Activated CD8-positive, alpha-beta memory T cell treated with anti-CD3 and anti-CD28 coated beads for 24 hours (primary cell): ENCODE measurements around the gene TUBG2.

Experiments
- DNase-seq: peaks from one replicate; pipeline ENCODE4 v3.0.0-alpha.2; 2020

Gene TUBG2

GRCh38 chr17:42677921-42678781 is 19.1 kb downstream of the TUBG2 start:
- DNase-seq: peak; percentile 94

DNA sequence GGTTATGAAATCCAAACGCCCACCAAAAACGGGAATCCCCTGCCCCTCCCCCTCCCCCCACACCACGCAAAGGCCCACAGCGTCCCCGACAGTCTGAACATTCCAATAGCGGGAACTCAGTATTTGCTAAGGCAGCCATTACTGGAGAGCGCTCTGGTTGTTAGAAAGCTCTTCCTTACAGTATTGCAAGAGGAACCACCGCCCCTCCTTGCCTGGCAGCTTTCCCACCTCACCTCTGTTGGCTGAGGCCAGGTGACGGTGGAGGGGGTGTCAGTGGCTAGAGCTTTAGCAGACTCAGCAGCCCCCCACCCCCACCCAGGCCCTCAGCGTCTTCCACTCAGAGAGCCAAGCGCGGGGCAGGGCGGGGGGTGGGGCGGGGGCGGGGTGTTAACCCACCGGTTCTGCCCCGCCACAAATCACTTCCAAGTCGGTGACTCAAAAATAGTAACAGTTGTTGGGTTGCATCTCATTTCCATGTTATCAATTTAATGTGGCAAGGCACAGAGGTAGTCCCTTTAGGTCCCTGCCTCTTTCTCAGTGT is 19.9 kb downstream of the TUBG2 start:
- peak; percentile 83 for DNase-seq

GRCh38 chr17:42679492-42680330 is 20.6 kb downstream of the TUBG2 start:
- DNase-seq: peak; percentile 86

GRCh38 chr17:42680331-42680808 is 21.3 kb downstream of the TUBG2 start:
- DNase-seq: no peak

GRCh38 chr17:42681976-42682721 is 23.1 kb downstream of the TUBG2 start, which contains the start of gene CNTNAP1:
Gene CNTNAP1 (plus strand): TSS chr17:42682531. CDS start chr17:42682830, 299 bp downstream.
- DNase-seq: no peak

GRCh38 chr17:42682722-42683403 is 23.8 kb downstream of the TUBG2 start:
- DNase-seq: no peak

- DNase-seq: no peak
Measured at GRCh38 chr17:42683407-42684034, 24.4 kb downstream of the TUBG2 start.

DNA sequence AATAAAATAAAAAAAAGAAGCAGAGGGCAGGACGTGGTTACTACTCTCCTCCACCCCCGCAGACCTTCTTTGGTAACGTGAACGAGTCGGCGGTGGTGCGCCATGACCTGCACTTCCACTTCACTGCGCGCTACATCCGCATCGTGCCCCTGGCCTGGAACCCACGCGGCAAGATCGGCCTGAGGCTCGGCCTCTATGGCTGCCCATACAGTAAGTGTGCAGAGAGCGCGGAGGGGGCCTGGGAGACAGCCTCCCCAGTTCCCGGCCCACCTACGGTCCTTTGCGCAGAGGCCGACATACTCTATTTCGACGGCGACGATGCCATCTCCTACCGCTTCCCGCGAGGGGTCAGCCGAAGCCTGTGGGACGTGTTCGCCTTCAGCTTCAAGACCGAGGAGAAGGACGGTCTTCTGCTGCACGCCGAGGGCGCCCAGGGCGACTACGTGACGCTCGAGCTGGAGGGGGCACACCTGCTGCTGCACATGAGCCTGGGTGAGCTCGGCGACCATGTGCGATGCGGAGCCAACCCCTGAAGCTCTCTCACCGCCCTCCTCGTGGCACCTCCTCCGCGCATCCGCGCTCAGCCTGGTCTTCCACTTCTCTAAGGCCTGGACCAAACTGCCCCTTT is 26.0 kb downstream of the TUBG2 start:
- DNase-seq: no peak

GRCh38 chr17:42685831-42686230 is 26.7 kb downstream of the TUBG2 start:
- no peak for DNase-seq

- DNase-seq: no peak
Measured at GRCh38 chr17:42686520-42687128, 27.5 kb downstream of the TUBG2 start.

GRCh38 chr17:42687707-42688320 is 28.7 kb downstream of the TUBG2 start:
- no peak for DNase-seq

DNA sequence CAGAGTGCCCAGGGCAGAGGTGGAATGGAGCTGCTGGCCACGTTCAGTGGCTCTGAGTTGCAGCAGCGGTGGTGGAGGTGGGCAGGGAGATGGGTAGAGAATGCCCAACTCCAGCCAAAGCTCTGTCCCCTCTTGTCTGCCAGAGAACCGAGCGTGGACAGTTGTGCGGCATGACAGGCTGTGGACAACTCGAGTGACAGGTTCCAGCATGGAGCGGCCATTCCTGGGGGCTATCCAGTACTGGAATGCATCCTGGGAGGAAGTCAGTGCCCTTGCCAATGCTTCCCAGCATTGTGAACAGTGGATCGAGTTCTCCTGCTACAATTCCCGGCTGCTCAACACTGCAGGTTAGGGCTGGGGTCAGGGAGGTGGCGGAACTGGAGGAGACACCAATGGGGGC is 31.5 kb downstream of the TUBG2 start:
- no peak for DNase-seq

GRCh38 chr17:42691021-42691545 is 32.0 kb downstream of the TUBG2 start:
- DNase-seq: no peak

GRCh38 chr17:42692489-42692888 is 33.4 kb downstream of the TUBG2 start:
- DNase-seq: no peak

DNA sequence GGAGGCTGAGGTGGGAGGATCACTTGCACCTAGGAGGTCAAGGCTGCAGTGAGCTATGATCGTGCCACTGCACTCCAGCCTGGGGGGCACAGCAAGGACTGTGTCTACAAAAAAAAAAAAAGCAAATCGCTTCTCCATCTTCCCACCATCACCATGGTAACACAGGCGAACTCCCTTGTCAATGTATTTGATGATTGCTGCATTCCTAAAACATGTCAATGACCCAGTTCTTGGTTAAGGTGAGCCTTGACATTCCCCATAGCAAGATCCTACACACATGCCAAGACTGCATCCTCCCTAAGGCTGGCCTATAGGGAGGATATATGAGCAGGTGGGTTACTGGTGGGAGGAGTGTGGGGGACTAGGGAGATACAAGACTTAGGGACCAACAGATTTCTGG is 35.4 kb downstream of the TUBG2 start:
- no peak for DNase-seq

GRCh38 chr17:42695500-42695899 is 36.4 kb downstream of the TUBG2 start:
- no peak for DNase-seq

DNA sequence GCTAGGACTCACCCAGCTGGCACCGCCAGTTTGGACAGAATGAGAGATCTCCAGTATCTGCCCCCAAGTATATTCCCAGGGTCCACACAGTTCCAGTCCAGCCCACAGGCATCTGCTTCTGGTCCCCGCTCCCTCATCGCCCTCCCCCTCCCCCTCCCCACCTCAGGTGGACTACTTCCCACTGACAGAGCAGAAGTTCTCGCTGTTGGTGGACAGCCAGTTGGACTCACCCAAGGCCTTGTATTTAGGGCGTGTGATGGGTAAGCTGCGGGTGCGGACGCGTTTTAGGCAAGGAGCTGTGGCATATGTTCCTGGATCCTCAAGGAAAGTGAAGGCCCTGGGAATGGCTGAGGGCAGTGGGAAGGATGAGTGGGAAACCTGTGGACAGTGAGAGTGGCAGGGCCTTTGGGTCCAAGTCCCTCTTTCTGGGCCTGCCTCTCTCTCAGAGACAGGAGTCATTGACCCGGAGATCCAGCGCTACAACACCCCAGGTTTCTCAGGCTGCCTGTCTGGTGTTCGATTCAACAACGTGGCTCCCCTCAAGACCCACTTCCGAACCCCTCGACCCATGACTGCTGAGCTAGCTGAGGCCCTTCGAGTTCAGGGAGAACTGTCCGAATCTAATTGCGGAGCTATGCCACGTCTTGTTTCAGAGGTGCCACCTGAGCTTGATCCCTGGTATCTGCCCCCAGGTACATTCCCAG is 38.2 kb downstream of the TUBG2 start:
- DNase-seq: no peak

DNA sequence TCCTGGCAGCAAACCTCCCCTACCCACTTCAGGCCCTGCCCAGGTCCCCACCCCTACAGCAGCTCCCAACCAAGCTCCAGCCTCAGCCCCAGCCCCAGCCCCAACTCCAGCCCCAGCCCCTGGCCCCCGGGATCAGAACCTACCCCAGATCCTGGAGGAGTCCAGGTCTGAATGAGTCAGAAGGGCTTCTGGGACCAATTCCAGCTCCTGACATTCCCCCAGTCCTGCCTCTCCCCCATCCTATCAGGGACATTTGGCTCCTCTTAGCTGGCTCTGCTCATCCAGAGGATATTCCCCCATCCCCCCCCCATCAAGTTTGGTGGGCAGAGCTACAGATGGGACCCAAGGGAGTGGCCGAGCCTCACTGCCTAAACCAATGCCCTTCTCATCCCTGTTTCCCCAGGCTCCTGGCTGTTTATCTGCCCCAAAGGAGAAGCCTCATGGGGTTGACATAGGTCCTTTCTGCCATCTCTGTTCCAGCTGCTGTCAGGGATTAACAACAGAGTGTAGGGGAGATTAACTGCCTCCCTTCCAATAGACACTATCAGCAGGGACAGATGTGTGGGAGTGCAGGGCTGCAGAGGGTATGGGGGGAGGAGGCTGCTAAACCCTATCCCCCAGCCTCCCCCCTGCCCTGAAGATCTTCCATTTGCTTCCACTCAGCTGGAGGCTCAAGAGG is 39.8 kb downstream of the TUBG2 start:
- DNase-seq: no peak

DNA sequence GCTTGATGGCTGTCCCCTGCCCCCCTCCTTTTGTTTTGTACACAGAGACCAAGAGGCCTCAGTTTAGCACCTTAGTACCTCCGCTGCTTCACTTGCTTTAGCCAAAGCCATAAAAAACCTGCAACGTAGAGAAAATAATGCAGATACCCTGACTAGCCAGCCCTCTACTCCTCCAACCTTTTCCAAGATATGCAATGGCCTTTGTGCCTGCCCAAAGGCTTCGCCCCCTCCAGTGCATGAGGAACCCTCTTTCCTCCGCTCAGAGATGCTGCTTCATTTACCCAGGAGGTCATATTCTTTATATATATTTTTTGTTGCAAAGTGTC is 40.3 kb downstream of the TUBG2 start:
- no peak for DNase-seq
